Dedifferentiated amniotic fluid mesenchymal stem cell (primary cell): ENCODE measurements around the gene CPNE6.
"Not testable (repeated sequence)": the region's sequence is repeated elsewhere in the genome, so short reads cannot be mapped to it uniquely, and the experiment has no call there.

ENCODE experiments used
- DNase-seq: peaks from one replicate; pipeline ENCODE4 v3.0.0-alpha.2; 2016; ENCODE audit errors: extremely low spot score

CPNE6 gene

GRCh38 chr14:24105609-24106239 is 34.4 kb downstream of the CPNE6 start:
- DNase-seq: not testable (repeated sequence)

GRCh38 chr14:24106672-24107271 is 35.4 kb downstream of the CPNE6 start:
- no peak for DNase-seq

GRCh38 chr14:24108336-24108874 is 37.0 kb downstream of the CPNE6 start:
- DNase-seq: no peak

GRCh38 chr14:24110060-24110459 is 38.7 kb downstream of the CPNE6 start:
- DNase-seq: no peak

- DNase-seq: no peak
Measured at GRCh38 chr14:24110523-24110922, 39.2 kb downstream of the CPNE6 start.

GRCh38 chr14:24113379-24113800 is 42.0 kb downstream of the CPNE6 start:
- no peak for DNase-seq

- DNase-seq: peak; percentile 69
Measured at GRCh38 chr14:24113801-24114531, 42.6 kb downstream of the CPNE6 start.

GRCh38 chr14:24114532-24115421 is 43.4 kb downstream of the CPNE6 start, which contains the start of the genes DCAF11 and NRL:
Gene DCAF11, plus strand, starts transcription at chr14:24114777. Its CDS starts 818 bp downstream, at chr14:24115595.
Gene NRL, minus strand, starts transcription at chr14:24114949. Its CDS starts 32,101 bp downstream, at chr14:24082848.
- peak; percentile 100 for DNase-seq

GRCh38 chr14:24115422-24116127 is 44.2 kb downstream of the CPNE6 start:
- DNase-seq: no peak

GRCh38 chr14:24116128-24116814 is 44.9 kb downstream of the CPNE6 start:
- DNase-seq: no peak

GRCh38 chr14:24117179-24117578 is 45.8 kb downstream of the CPNE6 start:
- no peak for DNase-seq

- no peak for DNase-seq
Measured at GRCh38 chr14:24119691-24120090, 48.3 kb downstream of the CPNE6 start.

GRCh38 chr14:24121210-24121609 is 49.8 kb downstream of the CPNE6 start:
- DNase-seq: no peak

GRCh38 chr14:24122416-24122815 is 51.1 kb downstream of the CPNE6 start:
- DNase-seq: no peak

GRCh38 chr14:24122898-24123297 is 51.5 kb downstream of the CPNE6 start:
- no peak for DNase-seq

- DNase-seq: no peak
Measured at GRCh38 chr14:24123424-24124417, 52.4 kb downstream of the CPNE6 start.

- DNase-seq: no peak
Measured at GRCh38 chr14:24126939-24127338, 55.6 kb downstream of the CPNE6 start.

- DNase-seq: no peak
Measured at GRCh38 chr14:24127673-24128072, 56.3 kb downstream of the CPNE6 start.
